GM23338 (cell line): Measurements from ENCODE around the gene RCOR1.

Source experiments
- CREB1 ChIP-seq: fragments of 250-450 bp; sonication (Bioruptor Pico); IDR thresholded peaks from 2 replicates; pipeline ENCODE4 v1.5.0; 2020; ENCODE audit warnings: low read depth, mild to moderate bottlenecking, moderate library complexity
- EZH2 ChIP-seq: fragments of 200-600 bp; sonication (generic); IDR thresholded peaks from one replicate; pipeline ENCODE4 v1.8.0; 2017; ENCODE audit warnings: antibody characterized with exemption, mild to moderate bottlenecking, low read depth; ENCODE audit not compliant: unreplicated experiment
- EZH2phosphoT487 ChIP-seq: fragments of 200-600 bp; sonication (generic); IDR thresholded peaks from one replicate; pipeline ENCODE4 v1.8.1; 2018; ENCODE audit warnings: antibody characterized with exemption; ENCODE audit not compliant: unreplicated experiment
- JUNB ChIP-seq: IDR thresholded peaks from one replicate; pipeline ENCODE4 v1.6.1; 2016; ENCODE audit warnings: antibody characterized with exemption; ENCODE audit not compliant: unreplicated experiment
- POLR2AphosphoS5 ChIP-seq: IDR thresholded peaks from 2 replicates; pipeline ENCODE4 v1.6.1; 2016; ENCODE audit warnings: antibody characterized with exemption, low read depth
- STAT1 ChIP-seq: IDR thresholded peaks from one replicate; pipeline ENCODE4 v1.6.1; 2016; ENCODE audit warnings: antibody characterized with exemption; ENCODE audit not compliant: unreplicated experiment
- ZNF114 ChIP-seq: fragments of 250-450 bp; sonication (Bioruptor Pico); IDR thresholded peaks from 2 replicates; pipeline ENCODE4 v1.5.0; 2020; ENCODE audit warnings: mild to moderate bottlenecking, moderate library complexity
- ZNF331 ChIP-seq: fragments of 250-450 bp; sonication (Bioruptor Pico); IDR thresholded peaks from 2 replicates; pipeline ENCODE4 v1.5.0; 2020; ENCODE audit warnings: low read depth, mild to moderate bottlenecking, moderate library complexity
- TF ChIP-seq, protein P1 (sequence below), 2 experiments: fragments of 200-600 bp in 1 of 2; sonication (generic) in 1 of 2; conservative IDR thresholded peaks; 2 replicates each; pipeline versions ENCODE4 v1.5.1 to v1.6.1; 2016 to 2017; ENCODE audit warnings: antibody characterized with exemption in 2 of 2, low read depth in 2 of 2, mild to moderate bottlenecking in 2 of 2, moderate library complexity in 1 of 2
- TF ChIP-seq, protein P2 (sequence below): IDR thresholded peaks from one replicate; pipeline ENCODE4 v1.6.1; 2018; ENCODE audit warnings: antibody characterized with exemption; ENCODE audit not compliant: unreplicated experiment

DNA sequence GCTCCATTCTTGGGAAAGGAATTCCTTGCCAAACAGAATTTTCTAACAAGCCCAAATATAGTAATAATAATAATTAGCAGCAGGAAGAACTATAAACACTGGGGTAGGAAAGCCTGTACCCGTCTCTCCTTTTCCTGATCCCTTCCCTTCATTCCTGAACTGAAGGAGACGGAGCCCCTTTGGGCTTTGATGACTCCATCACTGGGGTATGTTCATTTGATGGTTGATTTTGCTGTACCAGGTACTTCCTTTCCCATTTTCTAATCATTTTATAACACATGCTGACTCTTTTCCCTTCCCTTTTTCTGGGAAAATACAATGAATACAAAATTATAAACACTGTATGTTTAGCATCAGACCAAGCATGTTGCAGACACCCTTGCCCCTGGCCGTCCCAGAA is 3.6 kb upstream of the RCOR1 start:
- TF ChIP-seq, protein P1, sequence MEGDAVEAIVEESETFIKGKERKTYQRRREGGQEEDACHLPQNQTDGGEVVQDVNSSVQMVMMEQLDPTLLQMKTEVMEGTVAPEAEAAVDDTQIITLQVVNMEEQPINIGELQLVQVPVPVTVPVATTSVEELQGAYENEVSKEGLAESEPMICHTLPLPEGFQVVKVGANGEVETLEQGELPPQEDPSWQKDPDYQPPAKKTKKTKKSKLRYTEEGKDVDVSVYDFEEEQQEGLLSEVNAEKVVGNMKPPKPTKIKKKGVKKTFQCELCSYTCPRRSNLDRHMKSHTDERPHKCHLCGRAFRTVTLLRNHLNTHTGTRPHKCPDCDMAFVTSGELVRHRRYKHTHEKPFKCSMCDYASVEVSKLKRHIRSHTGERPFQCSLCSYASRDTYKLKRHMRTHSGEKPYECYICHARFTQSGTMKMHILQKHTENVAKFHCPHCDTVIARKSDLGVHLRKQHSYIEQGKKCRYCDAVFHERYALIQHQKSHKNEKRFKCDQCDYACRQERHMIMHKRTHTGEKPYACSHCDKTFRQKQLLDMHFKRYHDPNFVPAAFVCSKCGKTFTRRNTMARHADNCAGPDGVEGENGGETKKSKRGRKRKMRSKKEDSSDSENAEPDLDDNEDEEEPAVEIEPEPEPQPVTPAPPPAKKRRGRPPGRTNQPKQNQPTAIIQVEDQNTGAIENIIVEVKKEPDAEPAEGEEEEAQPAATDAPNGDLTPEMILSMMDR (conservative IDR thresholded peaks at IDR 0.05; ENCODE audit: low read depth in 2 of 2) = no peak
- TF ChIP-seq EZH2 (no peak), POLR2AphosphoS5 (no peak), ZNF114 (CRISPR knock-in tag) (no peak), ZNF331 (CRISPR knock-in tag) (no peak), EZH2phosphoT487 (no peak), CREB1 (CRISPR knock-in tag) (no peak), JUNB (no peak), STAT1 (no peak)
- TF ChIP-seq, protein P2, sequence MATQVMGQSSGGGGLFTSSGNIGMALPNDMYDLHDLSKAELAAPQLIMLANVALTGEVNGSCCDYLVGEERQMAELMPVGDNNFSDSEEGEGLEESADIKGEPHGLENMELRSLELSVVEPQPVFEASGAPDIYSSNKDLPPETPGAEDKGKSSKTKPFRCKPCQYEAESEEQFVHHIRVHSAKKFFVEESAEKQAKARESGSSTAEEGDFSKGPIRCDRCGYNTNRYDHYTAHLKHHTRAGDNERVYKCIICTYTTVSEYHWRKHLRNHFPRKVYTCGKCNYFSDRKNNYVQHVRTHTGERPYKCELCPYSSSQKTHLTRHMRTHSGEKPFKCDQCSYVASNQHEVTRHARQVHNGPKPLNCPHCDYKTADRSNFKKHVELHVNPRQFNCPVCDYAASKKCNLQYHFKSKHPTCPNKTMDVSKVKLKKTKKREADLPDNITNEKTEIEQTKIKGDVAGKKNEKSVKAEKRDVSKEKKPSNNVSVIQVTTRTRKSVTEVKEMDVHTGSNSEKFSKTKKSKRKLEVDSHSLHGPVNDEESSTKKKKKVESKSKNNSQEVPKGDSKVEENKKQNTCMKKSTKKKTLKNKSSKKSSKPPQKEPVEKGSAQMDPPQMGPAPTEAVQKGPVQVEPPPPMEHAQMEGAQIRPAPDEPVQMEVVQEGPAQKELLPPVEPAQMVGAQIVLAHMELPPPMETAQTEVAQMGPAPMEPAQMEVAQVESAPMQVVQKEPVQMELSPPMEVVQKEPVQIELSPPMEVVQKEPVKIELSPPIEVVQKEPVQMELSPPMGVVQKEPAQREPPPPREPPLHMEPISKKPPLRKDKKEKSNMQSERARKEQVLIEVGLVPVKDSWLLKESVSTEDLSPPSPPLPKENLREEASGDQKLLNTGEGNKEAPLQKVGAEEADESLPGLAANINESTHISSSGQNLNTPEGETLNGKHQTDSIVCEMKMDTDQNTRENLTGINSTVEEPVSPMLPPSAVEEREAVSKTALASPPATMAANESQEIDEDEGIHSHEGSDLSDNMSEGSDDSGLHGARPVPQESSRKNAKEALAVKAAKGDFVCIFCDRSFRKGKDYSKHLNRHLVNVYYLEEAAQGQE = no peak
